Measurements from ENCODE around the gene ATP9B.
"Not testable (repeated sequence)": the region's sequence is repeated elsewhere in the genome, so short reads cannot be mapped to it uniquely, and the experiment has no call there.

ATP9B gene

GRCh38 chr18:79250301-79250981 is 181.2 kb downstream of the ATP9B start:
- no peak for DNase-seq

- no peak for DNase-seq
Observed at GRCh38 chr18:79251021-79251420, 181.8 kb downstream of the ATP9B start.

- DNase-seq = no peak
Observed at GRCh38 chr18:79252904-79253633, 183.9 kb downstream of the ATP9B start.

- DNase-seq = no peak
Observed at GRCh38 chr18:79257480-79257879, 188.3 kb downstream of the ATP9B start.

GRCh38 chr18:79258447-79258846 is 189.3 kb downstream of the ATP9B start:
- no peak for DNase-seq

GRCh38 chr18:79259218-79259617 is 190.0 kb downstream of the ATP9B start:
- DNase-seq = no peak

GRCh38 chr18:79260023-79260422 is 190.8 kb downstream of the ATP9B start:
- no peak for DNase-seq

- DNase-seq = no peak
Observed at GRCh38 chr18:79260510-79260909, 191.3 kb downstream of the ATP9B start.

- not testable (repeated sequence) for DNase-seq
Observed at GRCh38 chr18:79265068-79265467, 195.9 kb downstream of the ATP9B start.

- DNase-seq = not testable (repeated sequence)
Observed at GRCh38 chr18:79271812-79272211, 202.6 kb downstream of the ATP9B start.

- DNase-seq = no peak
Observed at GRCh38 chr18:79272916-79273315, 203.7 kb downstream of the ATP9B start.

GRCh38 chr18:79274823-79275222 is 205.6 kb downstream of the ATP9B start:
- no peak for DNase-seq

- DNase-seq = no peak
Observed at GRCh38 chr18:79275461-79275860, 206.3 kb downstream of the ATP9B start.

- no peak for DNase-seq
Observed at GRCh38 chr18:79275992-79276391, 206.8 kb downstream of the ATP9B start.

- DNase-seq = no peak
Observed at GRCh38 chr18:79278896-79279295, 209.7 kb downstream of the ATP9B start.

- DNase-seq = no peak
Observed at GRCh38 chr18:79283131-79283810, 214.1 kb downstream of the ATP9B start.

GRCh38 chr18:79283929-79284328 is 214.7 kb downstream of the ATP9B start:
- DNase-seq = no peak

GRCh38 chr18:79285191-79285590 is 216.0 kb downstream of the ATP9B start:
- DNase-seq = not testable (repeated sequence)

- not testable (repeated sequence) for DNase-seq
Observed at GRCh38 chr18:79290409-79290808, 221.2 kb downstream of the ATP9B start.

- no peak for DNase-seq
Observed at GRCh38 chr18:79290876-79291275, 221.7 kb downstream of the ATP9B start.

- no peak for DNase-seq
Observed at GRCh38 chr18:79294235-79294634, 225.0 kb downstream of the ATP9B start.

- no peak for DNase-seq
Observed at GRCh38 chr18:79299272-79299671, 230.1 kb downstream of the ATP9B start.

- no peak for DNase-seq
Observed at GRCh38 chr18:79299711-79300110, 230.5 kb downstream of the ATP9B start.

GRCh38 chr18:79300413-79300812 is 231.2 kb downstream of the ATP9B start:
- DNase-seq = no peak
